ENCODE results near the gene SHANK3.

SHANK3 gene

GRCh38 chr22:50673231-50674129 is 857 bp downstream of the SHANK3 start:
- H3K27me3 ChIP-seq (replicated peaks; ENCODE audit: control insufficient read depth, insufficient read depth, low read length) = peaks cover 4% of the 10 kb centered on the region
- TF ChIP-seq CTCF (IDR thresholded peaks at IDR 0.05; ENCODE audit: insufficient read depth, low read length, poor library complexity, severe bottlenecking) = no peak
- no peaks in the 10 kb centered on the region for H3K36me3 ChIP-seq (ENCODE audit: control insufficient read depth, insufficient read depth, low read length)
- no peak for DNase-seq (ENCODE audit: extremely low read depth, insufficient read length)
- no peak overlapping the region; the same call in 1 of the 2 replicates for H3K4me3 ChIP-seq (replicated peaks; ENCODE audit: low read depth, low read length)

GRCh38 chr22:50674130-50674500 is 1.5 kb downstream of the SHANK3 start:
- Histone ChIP-seq H3K4me3 (replicated peaks; ENCODE audit: low read depth, low read length) (no peak overlapping the region), H3K27me3 (replicated peaks; ENCODE audit: control insufficient read depth, insufficient read depth, low read length) (peaks cover 4% of the 10 kb centered on the region)
- DNase-seq (ENCODE audit: extremely low read depth, insufficient read length) = no peak

GRCh38 chr22:50674606-50675552 is 2.3 kb downstream of the SHANK3 start:
- peaks cover 4% of the 10 kb centered on the region for H3K27me3 ChIP-seq (replicated peaks; ENCODE audit: control insufficient read depth, insufficient read depth, low read length)
- H3K36me3 ChIP-seq (ENCODE audit: control insufficient read depth, insufficient read depth, low read length) = no peaks in the 10 kb centered on the region
- no peak overlapping the region for H3K4me3 ChIP-seq (replicated peaks; ENCODE audit: low read depth, low read length)
- TF ChIP-seq CTCF (IDR thresholded peaks at IDR 0.05; ENCODE audit: insufficient read depth, low read length, poor library complexity, severe bottlenecking) = no peak
- no peak for DNase-seq (ENCODE audit: extremely low read depth, insufficient read length)

More at GRCh38 chr22:50674130-50674500, 1.5 kb downstream of the SHANK3 start:
- no peaks in the 10 kb centered on the region for H3K36me3 ChIP-seq (ENCODE audit: control insufficient read depth, insufficient read depth, low read length)
- TF ChIP-seq CTCF (IDR thresholded peaks at IDR 0.05; ENCODE audit: insufficient read depth, low read length, poor library complexity, severe bottlenecking) = no peak

- Histone ChIP-seq H3K36me3 (ENCODE audit: control insufficient read depth, insufficient read depth, low read length) (no peaks in the 10 kb centered on the region), H3K4me3 (replicated peaks; ENCODE audit: low read depth, low read length) (no peak overlapping the region), H3K27me3 (replicated peaks; ENCODE audit: control insufficient read depth, insufficient read depth, low read length) (peaks cover 4% of the 10 kb centered on the region)
- no peak for TF ChIP-seq CTCF (IDR thresholded peaks at IDR 0.05; ENCODE audit: insufficient read depth, low read length, poor library complexity, severe bottlenecking)
- DNase-seq (ENCODE audit: extremely low read depth, insufficient read length) = no peak
Measured at GRCh38 chr22:50675553-50676179, 3.0 kb downstream of the SHANK3 start.

- H3K4me3 ChIP-seq (replicated peaks; ENCODE audit: low read depth, low read length) = no peak overlapping the region
- TF ChIP-seq CTCF (IDR thresholded peaks at IDR 0.05; ENCODE audit: insufficient read depth, low read length, poor library complexity, severe bottlenecking) = no peak
- DNase-seq (ENCODE audit: extremely low read depth, insufficient read length) = no peak
- peaks cover 4% of the 10 kb centered on the region for H3K27me3 ChIP-seq (replicated peaks; ENCODE audit: control insufficient read depth, insufficient read depth, low read length)
- H3K36me3 ChIP-seq (ENCODE audit: control insufficient read depth, insufficient read depth, low read length) = no peaks in the 10 kb centered on the region
Measured at GRCh38 chr22:50676180-50676636, 3.6 kb downstream of the SHANK3 start.
